GM12878 (cell line): Measurements from ENCODE around the gene TMEM53. TPM values are rescaled to one million over a fixed set of nuclear protein-coding genes. Genes with fewer than 3 reads are reported as not detected.

ENCODE experiments used
- ATAC-seq: fragments of 200-7000 bp; cut with Tn5 transposase; 3 replicates; pipeline ENCODE4 v1.9.1; 2020; ENCODE audit warnings: mild to moderate bottlenecking, moderate library complexity
- BruUV-seq: library from RNA; stranded (reverse); fragments of 400-500 nt; replicated peaks from 2 replicates; lab custom pipeline; 2021; lab: Mats Ljungman, UMichigan
- CTCF ChIA-PET: fragments of 300-600 bp; sonication (Branson Sonifier 250); formaldehyde crosslinking; extraction: SDS; loops from one replicate; lab custom pipeline; 2021; ENCODE audit warnings: inconsistent platforms; lab: Yijun Ruan, JAX
- POLR2A ChIA-PET: fragments of 350-600 bp; formaldehyde crosslinking; extraction: SDS; loops from one replicate; lab custom pipeline; 2021; ENCODE audit warnings: inconsistent platforms; lab: Charles Lee
- RAD21 ChIA-PET: fragments of 300-600 bp; sonication (Branson Sonifier 250); formaldehyde crosslinking; loops from one replicate; lab custom pipeline; 2023; ENCODE audit warnings: antibody characterized with exemption; ENCODE audit not compliant: unreplicated experiment; lab: Charles Lee
- SMC1A ChIA-PET: fragments of 300-600 bp; sonication (Branson Sonifier 250); formaldehyde crosslinking; loops from one replicate; lab custom pipeline; 2023; ENCODE audit not compliant: unreplicated experiment, uncharacterized antibody; lab: Charles Lee
- DNase-seq: peaks from one replicate; pipeline ENCODE4 v3.0.0-alpha.2; 2011; ENCODE audit warnings: low read depth, low spot score
- FAIRE-seq: peaks from 3 replicates; lab custom pipeline; 2011; peaks lifted over from hg19 to GRCh38; lab: Jason Lieb, UNC
- H2AFZ ChIP-seq: 2 replicates; pipeline ENCODE4 v1.6.0; 2011; ENCODE audit warnings: low read depth, low read length, control low read depth; ENCODE audit not compliant: control insufficient read depth
- H3K27ac ChIP-seq: 2 replicates; pipeline ENCODE4 v1.5.1; 2011; ENCODE audit warnings: control low read depth; ENCODE audit not compliant: control insufficient read depth, insufficient read depth
- H3K27me3 ChIP-seq, 2 experiments: replicated peaks in 1 of 2; 2 replicates each; pipeline versions ENCODE4 v1.6.0 to v1.6.1; 2011; ENCODE audit warnings: low read length in 1 of 2; ENCODE audit not compliant: control insufficient read depth in 2 of 2, insufficient read depth in 2 of 2
- H3K36me3 ChIP-seq, 2 experiments: 2 replicates each; pipeline ENCODE4 v1.5.1; 2011; ENCODE audit warnings: low read length in 1 of 2; ENCODE audit not compliant: control insufficient read depth in 2 of 2, insufficient read depth in 2 of 2
- H3K4me1 ChIP-seq: 2 replicates; pipeline ENCODE4 v1.6.1; 2011; ENCODE audit warnings: mild to moderate bottlenecking, low read length, moderate library complexity, mixed read lengths; ENCODE audit not compliant: control insufficient read depth, insufficient read depth
- H3K4me2 ChIP-seq: 2 replicates; pipeline ENCODE4 v1.6.0; 2011; ENCODE audit warnings: control low read depth; ENCODE audit not compliant: control insufficient read depth, insufficient read depth
- H3K4me3 ChIP-seq: fragments of 200-600 bp; sonication (generic); 2 replicates; pipeline ENCODE4 v1.5.1; 2016
- H3K79me2 ChIP-seq: 2 replicates; pipeline ENCODE4 v1.6.0; 2011; ENCODE audit warnings: low read length; ENCODE audit not compliant: control insufficient read depth, insufficient read depth
- H3K9ac ChIP-seq: 2 replicates; pipeline ENCODE4 v1.8.0; 2011; ENCODE audit warnings: low read length, control low read depth, mixed read lengths; ENCODE audit not compliant: control insufficient read depth, insufficient read depth
- H3K9me3 ChIP-seq: replicated peaks from 3 replicates; pipeline ENCODE4 v1.5.1; 2011; ENCODE audit warnings: mild to moderate bottlenecking, low read length; ENCODE audit not compliant: control insufficient read depth, insufficient read depth
- H4K20me1 ChIP-seq: 2 replicates; pipeline ENCODE4 v1.6.0; 2011; ENCODE audit not compliant: control insufficient read depth, insufficient read depth
- CREB1 ChIP-seq: IDR thresholded peaks from 2 replicates; pipeline ENCODE4 v1.6.1; 2012; ENCODE audit warnings: low read depth, mild to moderate bottlenecking, inconsistent platforms
- DPF2 ChIP-seq: fragments of 450-650 bp; IDR thresholded peaks from 2 replicates; pipeline ENCODE4 v1.6.1; 2017; ENCODE audit warnings: mild to moderate bottlenecking
- ESRRA ChIP-seq: IDR thresholded peaks from 2 replicates; pipeline ENCODE4 v1.6.1; 2012; ENCODE audit warnings: mild to moderate bottlenecking, low read length, improper control_type of control experiment
- FOXM1 ChIP-seq: IDR thresholded peaks from 2 replicates; pipeline ENCODE4 v1.6.1; 2012; ENCODE audit warnings: low read depth, mild to moderate bottlenecking, inconsistent platforms, low read length, moderate library complexity
- NFYB ChIP-seq: IDR thresholded peaks from 2 replicates; pipeline ENCODE4 v1.6.1; 2011; ENCODE audit warnings: low read depth, mild to moderate bottlenecking, low read length, improper control_type of control experiment, moderate library complexity; ENCODE audit not compliant: insufficient read depth
- POLR2AphosphoS5 ChIP-seq: IDR thresholded peaks from 2 replicates; pipeline ENCODE4 v1.6.1; 2011; ENCODE audit warnings: mild to moderate bottlenecking, low read length, inconsistent platforms
- REST ChIP-seq: IDR thresholded peaks from 2 replicates; pipeline ENCODE4 v1.6.1; 2012; ENCODE audit warnings: mild to moderate bottlenecking, low read depth, low read length
- SMAD5 ChIP-seq: IDR thresholded peaks from 2 replicates; pipeline ENCODE4 v1.6.1; 2016; ENCODE audit warnings: antibody characterized with exemption, low read depth
- SPI1 ChIP-seq: IDR thresholded peaks from 2 replicates; pipeline ENCODE4 v1.6.1; 2011; ENCODE audit warnings: low read depth, mild to moderate bottlenecking, low read length, moderate library complexity, borderline replicate concordance; ENCODE audit not compliant: insufficient read depth
- TARDBP ChIP-seq: IDR thresholded peaks from 2 replicates; pipeline ENCODE4 v1.6.1; 2016; ENCODE audit warnings: borderline replicate concordance
- TBL1XR1 ChIP-seq: IDR thresholded peaks from 2 replicates; pipeline ENCODE4 v1.6.1; 2012; ENCODE audit warnings: low read depth, low read length, improper control_type of control experiment
- YY1 ChIP-seq: IDR thresholded peaks from 2 replicates; pipeline ENCODE4 v1.6.1; 2011; ENCODE audit warnings: low read depth, mild to moderate bottlenecking, low read length
- ZNF687 ChIP-seq: fragments of 450-650 bp; IDR thresholded peaks from 2 replicates; pipeline ENCODE4 v1.6.1; 2017; ENCODE audit warnings: mild to moderate bottlenecking, moderate library complexity
- ZZZ3 ChIP-seq: IDR thresholded peaks from 2 replicates; pipeline ENCODE4 v1.6.1; 2011; ENCODE audit warnings: low read depth; ENCODE audit not compliant: control insufficient read depth, insufficient read length
- WGBS: methylation state at CpG from one replicate; pipeline ENCODE4 v1.1.6; 2016; ENCODE audit warnings: low lambda C conversion rate; ENCODE audit not compliant: insufficient replicate concordance, insufficient coverage; ENCODE audit errors: missing lambda C conversion rate; 5-methylcytosine and 5-hydroxymethylcytosine counted together
- in situ Hi-C: fragments of 300-500 bp; cut with MboI; formaldehyde crosslinking; loops from 9 replicates; pipeline ENCODE4 v1.14.3; 2018; ENCODE audit warnings: mixed read lengths
- intact Hi-C: fragments of 100-400 bp; cut with micrococcal nuclease; formaldehyde crosslinking; loops from one replicate; pipeline ENCODE4 v1.14.2; 2022; ENCODE audit not compliant: unreplicated experiment
- polyA plus RNA-seq, 11 experiments: library from polyadenylated mRNA; depleted of rRNA in 4 of 11; unstranded in 6 of 11; stranded (reverse) in 5 of 11; fragments of >200 nt; fragmentation: Nextera tagmentation in 4 of 11; fragmentation: Illumina TruSeq in 1 of 11; extraction: Ambion mirVana in 4 of 11; extraction: Trizol in 1 of 11; gene quantifications; 1 replicate in 1 of 11; 2 replicates in 10 of 11; pipeline versions ENCODE4 v1.2.1 to v1.2.3, GENCODE V29; 2011 to 2016; ENCODE audit warnings: inconsistent platforms in 2 of 11, missing spikeins in 2 of 11, low read depth in 1 of 11
- total RNA-seq, 4 experiments: library from RNA; depleted of rRNA in 3 of 4; stranded (reverse); fragments of >200 nt in 3 of 4; fragmentation: Illumina TruSeq in 1 of 4; extraction: Trizol in 1 of 4; gene quantifications; 2 replicates each; pipeline versions ENCODE4 v1.2.1 to v1.2.3, GENCODE V29; 2013 to 2021

TMEM53 gene
- total and polyA plus RNA-seq, 10 of the 15 experiments (the other 5 are each of a cell fraction or from before 2014, with no cell fraction given) = 3.1 to 23.9 (median 11.1) TPM

GRCh38 chr1:44631647-44632539 is 42.4 kb downstream of the TMEM53 start:
- Histone ChIP-seq H3K79me2 (peaks cover 19% of the 10 kb centered on the region), H4K20me1 (no peaks in the 10 kb centered on the region), H3K27ac (peak overlapping the region; percentile 94), H3K9ac (peak overlapping the region; percentile 90), H2AFZ (peak overlapping the region; percentile 67), H3K4me2 (peak overlapping the region; percentile 97), H3K9me3 (no peaks in the 10 kb centered on the region), H3K36me3 (peaks cover 8 to 17% of the 10 kb centered on the region in 2 experiments; a peak in 3 of 4 replicates), H3K4me3 (peak overlapping the region; percentile 98), H3K27me3 (no peaks in the 10 kb centered on the region), H3K4me1 (no peaks in the 10 kb centered on the region)
- under 1% methylated on average over 69 of the region's 88 CpGs for WGBS
- BruUV-seq = no TSS peak
- intact Hi-C loops (no loop called here), in situ Hi-C loops (no loop called here)
- FAIRE-seq = no peak
- SMC1A ChIA-PET = interaction anchor here (0.5 to 3.1 kb wide), 7 partner anchors 10 to 90 kb away, joined by 3 to 18 read pairs (median 3); no protein-coding TSS in a partner anchor
- CTCF ChIA-PET = interaction anchor here (1.3 to 5.7 kb wide), 5 partner anchors 16 to 37 kb away, joined by 3 to 70 read pairs (median 5); no protein-coding TSS in a partner anchor
- POLR2A ChIA-PET = interaction anchor here (0.5 to 2.9 kb wide), 13 partner anchors 9 to 1196 kb away, joined by 3 to 13 read pairs (median 3); partner anchors contain the start of genes ARMH1, HECTD3 and TMEM53
- RAD21 ChIA-PET = interaction anchor here (0.7 to 1.6 kb wide), 3 partner anchors 11 to 1634 kb away, joined by 3 to 6 read pairs (median 3); partner anchors contain the start of gene TMEM53
- peak; percentile 37 for DNase-seq
- peak; percentile 86 for ATAC-seq
- TF ChIP-seq DPF2 = peak; percentile 92
- TF ChIP-seq POLR2AphosphoS5 = peak; percentile 94
- TF ChIP-seq ZZZ3 = no peak
- no peak for TF ChIP-seq ESRRA
- TF ChIP-seq TARDBP = peak; percentile 46; the same call in 1 of the 2 replicates
- TF ChIP-seq TBL1XR1 = peak; percentile 70
- no peak for TF ChIP-seq FOXM1
- TF ChIP-seq SPI1 = peak; percentile 57; the same call in 1 of the 2 replicates
- 0 out of 2 replicates have a peak, but pooled peaks have one; percentile 36 for TF ChIP-seq REST
- peak; percentile 91 for TF ChIP-seq ZNF687
- TF ChIP-seq CREB1 = peak; percentile 31; the same call in 1 of the 2 replicates
- peak; percentile 76; the same call in 1 of the 2 replicates for TF ChIP-seq SMAD5
- peak; percentile 98 for TF ChIP-seq YY1
- 0 out of 2 replicates have a peak, but pooled peaks have one; percentile 19 for TF ChIP-seq NFYB
